HepG2 (cell line): ENCODE data around the gene RPUSD3. TPM values are rescaled to one million over a fixed set of nuclear protein-coding genes. Genes with fewer than 3 reads are reported as not detected.

Source experiments
- ESRRA ChIP-seq: sonication (generic); formaldehyde crosslinking; IDR thresholded peaks from 2 replicates; pipeline ENCODE4 v1.5.1; 2020; ENCODE audit warnings: mild to moderate bottlenecking, low read depth, missing genetic modification reagents
- FOXP1 ChIP-seq, 2 experiments: fragments of 450-650 bp in 1 of 2; IDR thresholded peaks; 2 replicates each; pipeline ENCODE4 v1.6.1; 2017 to 2018; ENCODE audit warnings: antibody characterized with exemption in 1 of 2
- HNRNPL ChIP-seq: fragments of 200-400 bp; formaldehyde crosslinking; IDR thresholded peaks from 2 replicates; pipeline ENCODE4 v1.6.1; 2017; ENCODE audit warnings: mild to moderate bottlenecking, low read depth, low read length
- PPARG ChIP-seq: conservative IDR thresholded peaks from 2 replicates; pipeline ENCODE4 v1.6.1; 2016; ENCODE audit warnings: missing biosample characterization, missing genetic modification reagents
- RCOR2 ChIP-seq: IDR thresholded peaks from 2 replicates; pipeline ENCODE4 v1.6.1; 2016; ENCODE audit warnings: missing biosample characterization, missing genetic modification reagents
- RFX3 ChIP-seq: IDR thresholded peaks from 2 replicates; pipeline ENCODE4 v1.6.1; 2016; ENCODE audit warnings: missing biosample characterization, missing genetic modification reagents
- SP5 ChIP-seq: IDR thresholded peaks from 2 replicates; pipeline ENCODE4 v1.6.1; 2016; ENCODE audit warnings: low read depth, borderline replicate concordance
- ZBTB4 ChIP-seq: sonication (generic); formaldehyde crosslinking; IDR thresholded peaks from 2 replicates; pipeline ENCODE4 v1.4.0; 2020; ENCODE audit warnings: missing genetic modification reagents, mild to moderate bottlenecking, borderline replicate concordance
- ZNF362 ChIP-seq: sonication (generic); formaldehyde crosslinking; IDR thresholded peaks from 2 replicates; pipeline ENCODE4 v1.4.0; 2020; ENCODE audit warnings: missing genetic modification reagents, mild to moderate bottlenecking, borderline replicate concordance
- ZNF646 ChIP-seq: sonication (generic); formaldehyde crosslinking; IDR thresholded peaks from 2 replicates; pipeline ENCODE4 v1.9.0; 2021; ENCODE audit warnings: mild to moderate bottlenecking, missing genetic modification reagents
- ZNF660 ChIP-seq: sonication (generic); formaldehyde crosslinking; IDR thresholded peaks from 2 replicates; pipeline ENCODE4 v1.5.1; 2020; ENCODE audit warnings: mild to moderate bottlenecking, low read depth, missing genetic modification reagents, borderline replicate concordance
- ZNF766 ChIP-seq: sonication (generic); formaldehyde crosslinking; IDR thresholded peaks from 2 replicates; pipeline ENCODE4 v1.5.0; 2020; ENCODE audit warnings: missing genetic modification reagents, borderline replicate concordance
- ZSCAN12 ChIP-seq: sonication (generic); formaldehyde crosslinking; IDR thresholded peaks from 2 replicates; pipeline ENCODE4 v1.9.0; 2021; ENCODE audit warnings: mild to moderate bottlenecking, missing genetic modification reagents
- ZSCAN20 ChIP-seq: sonication (generic); formaldehyde crosslinking; IDR thresholded peaks from 2 replicates; pipeline ENCODE4 v1.4.0; 2020; ENCODE audit warnings: missing genetic modification reagents, mild to moderate bottlenecking, borderline replicate concordance
- ZUFSP ChIP-seq: sonication (generic); formaldehyde crosslinking; IDR thresholded peaks from 2 replicates; pipeline ENCODE4 v1.9.0; 2021; ENCODE audit warnings: missing genetic modification reagents, mild to moderate bottlenecking, borderline replicate concordance
- polyA plus RNA-seq, 8 experiments: library from polyadenylated mRNA; depleted of rRNA in 3 of 8; stranded (reverse) in 7 of 8; unstranded in 1 of 8; fragments of >200 nt; fragmentation: Illumina TruSeq in 4 of 8; extraction: Trizol in 4 of 8; gene quantifications; 2 replicates each; pipeline versions ENCODE4 v1.2.1 to v1.2.3, GENCODE V29; 2011 to 2016; ENCODE audit warnings: low read depth in 4 of 8, missing spikeins in 1 of 8, mixed read lengths in 1 of 8; ENCODE audit not compliant: insufficient read depth in 1 of 8
- total RNA-seq, 5 experiments: library from RNA; depleted of rRNA; stranded (reverse); fragments of >200 nt; fragmentation: Illumina TruSeq; extraction: Trizol; gene quantifications; 2 replicates each; pipeline ENCODE4 v1.2.3, GENCODE V29; 2016; ENCODE audit warnings: low read depth in 1 of 5

Gene RPUSD3
- total and polyA plus RNA-seq, 2 of the 13 experiments (the other 11 are each of a cell fraction or from before 2014, with no cell fraction given), result 32.1 to 48.7 TPM

- TF ChIP-seq ZNF646 (CRISPR knock-in tag) (0 out of 2 replicates have a peak, but pooled peaks have one; percentile 15), PPARG (CRISPR knock-in tag) (no peak), RCOR2 (CRISPR knock-in tag) (0 out of 2 replicates have a peak, but pooled peaks have one; percentile 36), ZNF660 (CRISPR knock-in tag) (peak; percentile 82; the same call in 1 of the 2 replicates), ZSCAN20 (CRISPR knock-in tag) (0 out of 2 replicates have a peak, but pooled peaks have one; percentile 58), SP5 (CRISPR knock-in tag) (peak; percentile 15; the same call in 1 of the 2 replicates), HNRNPL (0 out of 2 replicates have a peak, but pooled peaks have one; percentile 61), ZSCAN12 (CRISPR knock-in tag) (peak; percentile 65; the same call in 1 of the 2 replicates), FOXP1 (IDR thresholded peaks at IDR 0.05) (no peak), FOXP1 (CRISPR knock-in tag; IDR thresholded peaks at IDR 0.05) (no peak; the same call in 1 of the 2 replicates), ZNF362 (CRISPR knock-in tag) (peak; percentile 57; the same call in 1 of the 2 replicates), ESRRA (CRISPR knock-in tag) (peak; percentile 76), ZUFSP (no peak), ZBTB4 (CRISPR knock-in tag) (peak; percentile 59; the same call in 1 of the 2 replicates), ZNF766 (CRISPR knock-in tag) (peak; percentile 86), RFX3 (CRISPR knock-in tag) (no peak)
These were observed 46.7 kb upstream of the RPUSD3 start, which contains the start of gene JAGN1 (continued) for GRCh38 chr3:9890249-9891071.
